HL-60/S4 treated with retinoic acid at 250 ng/mL for 4 days and 3 days (cell line): ENCODE data around the gene MEX3C.

Experiments
- in situ Hi-C: fragments of 300-500 bp; cut with MboI; formaldehyde crosslinking; loops from 2 replicates; pipeline ENCODE4 v1.7.0; 2022; ENCODE audit warnings: low sequenced_read_pairs

MEX3C gene

GRCh38 chr18:51192026-51192425 lies 5.5 kb downstream of the MEX3C start:
- in situ Hi-C loops: no loop called here

- in situ Hi-C loops: no loop called here
Observed at GRCh38 chr18:51191128-51191717, 6.3 kb downstream of the MEX3C start.

GRCh38 chr18:51190000-51190399 lies 7.5 kb downstream of the MEX3C start:
- in situ Hi-C loops: no loop called here

- in situ Hi-C loops: no loop called here
Observed at GRCh38 chr18:51188024-51188701, 9.3 kb downstream of the MEX3C start.

- in situ Hi-C loops: no loop called here
Observed at GRCh38 chr18:51185075-51185474, 12.4 kb downstream of the MEX3C start.

GRCh38 chr18:51184091-51184457 lies 13.4 kb downstream of the MEX3C start:
- in situ Hi-C loops: no loop called here

GRCh38 chr18:51183372-51184090 lies 13.9 kb downstream of the MEX3C start:
- in situ Hi-C loops: no loop called here

GRCh38 chr18:51182824-51183223 lies 14.7 kb downstream of the MEX3C start:
- in situ Hi-C loops: no loop called here

GRCh38 chr18:51171625-51172259 lies 25.7 kb downstream of the MEX3C start:
- in situ Hi-C loops: no loop called here

GRCh38 chr18:51171223-51171622 lies 26.3 kb downstream of the MEX3C start:
- in situ Hi-C loops: no loop called here

- in situ Hi-C loops: no loop called here
Observed at GRCh38 chr18:51170664-51171063, 26.8 kb downstream of the MEX3C start.

- in situ Hi-C loops: no loop called here
Observed at GRCh38 chr18:51169731-51170130, 27.8 kb downstream of the MEX3C start.

- in situ Hi-C loops: no loop called here
Observed at GRCh38 chr18:51168960-51169662, 28.4 kb downstream of the MEX3C start.

- in situ Hi-C loops: no loop called here
Observed at GRCh38 chr18:51168026-51168742, 29.3 kb downstream of the MEX3C start.

GRCh38 chr18:51165296-51165695 lies 32.2 kb downstream of the MEX3C start:
- in situ Hi-C loops: no loop called here

- in situ Hi-C loops: no loop called here
Observed at GRCh38 chr18:51164761-51165281, 32.7 kb downstream of the MEX3C start.

- in situ Hi-C loops: no loop called here
Observed at GRCh38 chr18:51164342-51164741, 33.1 kb downstream of the MEX3C start.

- in situ Hi-C loops: no loop called here
Observed at GRCh38 chr18:51163543-51163942, 33.9 kb downstream of the MEX3C start.

- in situ Hi-C loops: no loop called here
Observed at GRCh38 chr18:51162617-51163016, 34.9 kb downstream of the MEX3C start.

GRCh38 chr18:51160646-51161045 lies 36.8 kb downstream of the MEX3C start:
- in situ Hi-C loops: no loop called here
